ENCODE measurements around the gene TGFBR3.

TGFBR3 gene

GRCh38 chr1:91885716-91886506, at the start of gene TGFBR3:
Gene TGFBR3, minus strand, starts transcription at chr1:91886151. Its CDS starts 24,620 bp downstream, at chr1:91861531.
- peak; percentile 47 for DNase-seq

- DNase-seq = no peak
These were observed 43.3 kb upstream of the TGFBR3 start for GRCh38 chr1:91929250-91929649.

GRCh38 chr1:91928026-91928425, 42.1 kb upstream of the TGFBR3 start:
- no peak for DNase-seq

GRCh38 chr1:91925644-91926435, 39.9 kb upstream of the TGFBR3 start:
- DNase-seq = no peak

GRCh38 chr1:91924146-91924545, 38.2 kb upstream of the TGFBR3 start:
- no peak for DNase-seq

GRCh38 chr1:91919962-91920361, 34.0 kb upstream of the TGFBR3 start:
- DNase-seq = no peak

- no peak for DNase-seq
These were observed 31.0 kb upstream of the TGFBR3 start for GRCh38 chr1:91916811-91917460.

GRCh38 chr1:91916046-91916445, 30.1 kb upstream of the TGFBR3 start:
- no peak for DNase-seq

- no peak for DNase-seq
These were observed 27.1 kb upstream of the TGFBR3 start for GRCh38 chr1:91913018-91913417.

GRCh38 chr1:91912266-91912665, 26.3 kb upstream of the TGFBR3 start:
- no peak for DNase-seq

- no peak for DNase-seq
These were observed 15.3 kb upstream of the TGFBR3 start for GRCh38 chr1:91901231-91901630.

GRCh38 chr1:91900562-91900961, 14.6 kb upstream of the TGFBR3 start:
- no peak for DNase-seq

- no peak for DNase-seq
These were observed 11.1 kb upstream of the TGFBR3 start for GRCh38 chr1:91897016-91897415.

- no peak for DNase-seq
These were observed 10.0 kb upstream of the TGFBR3 start for GRCh38 chr1:91895832-91896556.

- no peak for DNase-seq
These were observed 8.2 kb upstream of the TGFBR3 start for GRCh38 chr1:91894036-91894761.

- no peak for DNase-seq
These were observed 6.0 kb upstream of the TGFBR3 start for GRCh38 chr1:91891969-91892368.

GRCh38 chr1:91891454-91891853, 5.5 kb upstream of the TGFBR3 start:
- DNase-seq = no peak

GRCh38 chr1:91889717-91890459, 3.9 kb upstream of the TGFBR3 start:
- no peak for DNase-seq

GRCh38 chr1:91885213-91885715, 687 bp downstream of the TGFBR3 start:
- DNase-seq = no peak

- no peak for DNase-seq
These were observed 1.3 kb downstream of the TGFBR3 start for GRCh38 chr1:91884459-91885212.

GRCh38 chr1:91883470-91883869, 2.5 kb downstream of the TGFBR3 start:
- DNase-seq = peak; percentile 1

All from NCI-H748 treated with DMSO at 0.1 percent for 48 hours (cell line).